Transverse colon (tissue), 3 donors: ENCODE measurements around the gene DIPK1B.

ENCODE experiments used
- POLR2A ChIP-seq: fragments of 450-650 bp; IDR thresholded peaks from one replicate; pipeline ENCODE4 v1.6.1; 2016; ENCODE audit warnings: antibody characterized with exemption, mild to moderate bottlenecking, moderate library complexity
- POLR2AphosphoS5 ChIP-seq, 3 donors: sonication (generic); formaldehyde crosslinking; IDR thresholded peaks; one replicate each; pipeline ENCODE4 v1.6.1; 2016; ENCODE audit warnings: antibody characterized with exemption in 3 of 3

- TF ChIP-seq POLR2A (no peak), POLR2AphosphoS5 (IDR thresholded peaks at IDR 0.05) (no peak)
Observed at GRCh38 chr9:136664000-136664915, 48.1 kb upstream of the DIPK1B start.
